ENCODE results near the gene TMEM184A.

DNA sequence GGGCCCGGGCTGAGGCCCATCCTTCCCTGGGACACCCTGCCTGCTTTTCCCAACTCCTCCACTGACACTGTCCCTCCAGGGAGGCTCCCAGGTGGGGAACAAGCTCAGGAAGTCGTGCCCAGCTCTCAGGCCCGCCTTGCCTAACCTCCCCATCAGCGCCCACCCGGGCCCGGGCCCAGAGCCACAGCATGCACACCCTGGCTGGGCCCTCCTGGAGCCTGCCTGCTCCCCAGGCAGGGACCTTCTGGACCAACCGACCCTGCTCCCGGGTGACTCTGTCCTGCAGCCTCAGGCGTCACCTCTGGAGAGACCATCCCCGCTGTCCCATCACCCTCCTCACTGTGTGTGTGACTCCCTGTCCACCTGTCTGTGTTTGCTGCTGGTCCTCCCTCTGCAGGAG lies 1.8 kb upstream of the TMEM184A start:
- TF ChIP-seq POLR2A (IDR thresholded peaks at IDR 0.05; ENCODE audit: low read length) (no peak), GATA1 (IDR thresholded peaks at IDR 0.05; ENCODE audit: low read depth, low read length) (no peak)

Data from erythroblast (primary cell).